G401 (cell line): ENCODE results near the gene CHST10. TPM values are rescaled to one million over a fixed set of nuclear protein-coding genes. Genes with fewer than 3 reads are reported as not detected.
"Not testable (repeated sequence)": the region's sequence is repeated elsewhere in the genome, so short reads cannot be mapped to it uniquely, and the experiment has no call there.

ENCODE experiments used
- DNase-seq: peaks from one replicate; pipeline ENCODE4 v3.0.0-alpha.2; 2015; ENCODE audit warnings: low spot score
- in situ Hi-C: cut with HindIII; loops from 2 replicates; pipeline ENCODE4 v1.10.0; 2016; ENCODE audit warnings: low sequenced_read_pairs, mixed read lengths
- total RNA-seq: library from RNA; depleted of rRNA; stranded (reverse); fragments of >200 nt; shearing (Covaris generic); gene quantifications from 2 replicates; pipeline ENCODE4 v1.2.3, GENCODE V29; 2014; rRNA removed

The CHST10 gene
- 18.9 and 23.6 TPM in 2 replicates for total RNA-seq

GRCh38 chr2:100416935-100417710 lies at the start of gene CHST10:
Gene CHST10 (minus strand): TSS chr2:100417668. CDS start chr2:100406675, 10,993 bp downstream.
- in situ Hi-C loops: no loop called here
- DNase-seq: peak; percentile 61

- in situ Hi-C loops: no loop called here
- no peak for DNase-seq
Observed at GRCh38 chr2:100460904-100461530, 43.5 kb upstream of the CHST10 start.

GRCh38 chr2:100456357-100456756 lies 38.9 kb upstream of the CHST10 start:
- in situ Hi-C loops, DNase-seq: not testable (repeated sequence)

GRCh38 chr2:100453853-100454252 lies 36.4 kb upstream of the CHST10 start:
- in situ Hi-C loops: no loop called here

GRCh38 chr2:100451734-100452133 lies 34.3 kb upstream of the CHST10 start:
- in situ Hi-C loops: no loop called here
- no peak for DNase-seq

More at GRCh38 chr2:100453853-100454252, 36.4 kb upstream of the CHST10 start:
- no peak for DNase-seq

- DNase-seq: no peak
- in situ Hi-C loops: no loop called here
Observed at GRCh38 chr2:100451092-100451491, 33.6 kb upstream of the CHST10 start.

GRCh38 chr2:100446696-100447095 lies 29.2 kb upstream of the CHST10 start:
- in situ Hi-C loops: no loop called here
- no peak for DNase-seq

GRCh38 chr2:100437751-100438150 lies 20.3 kb upstream of the CHST10 start:
- in situ Hi-C loops: no loop called here
- no peak for DNase-seq

- DNase-seq: no peak
- in situ Hi-C loops: no loop called here
Observed at GRCh38 chr2:100429726-100430125, 12.3 kb upstream of the CHST10 start.

- DNase-seq: peak; percentile 85
- in situ Hi-C loops: no loop called here
Observed at GRCh38 chr2:100427627-100428258, 10.3 kb upstream of the CHST10 start.

- DNase-seq: no peak
- in situ Hi-C loops: no loop called here
Observed at GRCh38 chr2:100427111-100427510, 9.6 kb upstream of the CHST10 start.

GRCh38 chr2:100426384-100426720 lies 8.9 kb upstream of the CHST10 start:
- in situ Hi-C loops: no loop called here
- no peak for DNase-seq

- no peak for DNase-seq
- in situ Hi-C loops: no loop called here
Observed at GRCh38 chr2:100425573-100426383, 8.3 kb upstream of the CHST10 start.

- DNase-seq: no peak
- in situ Hi-C loops: no loop called here
Observed at GRCh38 chr2:100425107-100425506, 7.6 kb upstream of the CHST10 start.

- in situ Hi-C loops: no loop called here
- DNase-seq: no peak
Observed at GRCh38 chr2:100424277-100424875, 6.9 kb upstream of the CHST10 start.

- in situ Hi-C loops: no loop called here
- DNase-seq: no peak
Observed at GRCh38 chr2:100423631-100424030, 6.2 kb upstream of the CHST10 start.

- in situ Hi-C loops: no loop called here
- peak; percentile 18 for DNase-seq
Observed at GRCh38 chr2:100422320-100423055, 5.0 kb upstream of the CHST10 start.

- in situ Hi-C loops: no loop called here
Observed at GRCh38 chr2:100419915-100420314, 2.4 kb upstream of the CHST10 start.

More at GRCh38 chr2:100419915-100420314, 2.4 kb upstream of the CHST10 start:
- no peak for DNase-seq
